Suprapubic skin (tissue), 4 donors: ENCODE data around the gene HDGFL2. TPM values are rescaled to one million over a fixed set of nuclear protein-coding genes. Genes with fewer than 3 reads are reported as not detected.

Source experiments
- DNase-seq, 2 donors: peaks; one replicate each; pipeline ENCODE4 v3.0.0-alpha.2; 2019; ENCODE audit warnings: low spot score in 2 of 2
- H3K27ac ChIP-seq: fragments of 200-600 bp; sonication (generic); one replicate; pipeline ENCODE4 v1.5.1; 2019
- H3K27me3 ChIP-seq: fragments of 200-600 bp; sonication (generic); one replicate; pipeline ENCODE4 v1.5.1; 2019
- H3K36me3 ChIP-seq: fragments of 200-600 bp; sonication (generic); one replicate; pipeline ENCODE4 v1.5.1; 2019
- H3K4me1 ChIP-seq: fragments of 200-600 bp; sonication (generic); one replicate; pipeline ENCODE4 v1.5.1; 2019
- H3K4me3 ChIP-seq: fragments of 200-600 bp; sonication (generic); one replicate; pipeline ENCODE4 v1.5.1; 2019; ENCODE audit warnings: mild to moderate bottlenecking
- H3K9me3 ChIP-seq: fragments of 200-600 bp; sonication (generic); one replicate; pipeline ENCODE4 v1.5.1; 2019
- EP300 ChIP-seq: sonication (generic); formaldehyde crosslinking; IDR thresholded peaks from one replicate; pipeline ENCODE4 v1.6.1; 2017; ENCODE audit warnings: antibody characterized with exemption
- POLR2A ChIP-seq, 2 donors: fragments of 450-650 bp; IDR thresholded peaks; one replicate each; pipeline ENCODE4 v1.6.1; 2017; ENCODE audit warnings: antibody characterized with exemption in 2 of 2, mild to moderate bottlenecking in 2 of 2, moderate library complexity in 2 of 2
- POLR2AphosphoS5 ChIP-seq, 3 donors: sonication (generic); formaldehyde crosslinking; IDR thresholded peaks; one replicate each; pipeline ENCODE4 v1.6.1; 2017; ENCODE audit warnings: antibody characterized with exemption in 3 of 3
- WGBS: methylation state at CpG from one replicate; pipeline ENCODE4 v1.1.5; 2018; 5-methylcytosine and 5-hydroxymethylcytosine counted together
- total RNA-seq, 4 donors: library from RNA; depleted of rRNA; stranded (reverse); fragments of >200 nt; gene quantifications; one replicate each; pipeline ENCODE4 v1.1.0, GENCODE V29; 2016
- TF ChIP-seq, protein P1 (sequence below), 2 donors: fragments of 200-600 bp in 1 of 2; fragments of 450-650 bp in 1 of 2; sonication (generic) in 1 of 2; IDR thresholded peaks; one replicate each; pipeline ENCODE4 v1.5.1; 2016 to 2019; ENCODE audit warnings: antibody characterized with exemption in 2 of 2, mild to moderate bottlenecking in 1 of 2, moderate library complexity in 1 of 2

The HDGFL2 gene
- total RNA-seq, 4 donors from 2014 or later = 23.0 to 27.4 (median 23.4) TPM

DNA sequence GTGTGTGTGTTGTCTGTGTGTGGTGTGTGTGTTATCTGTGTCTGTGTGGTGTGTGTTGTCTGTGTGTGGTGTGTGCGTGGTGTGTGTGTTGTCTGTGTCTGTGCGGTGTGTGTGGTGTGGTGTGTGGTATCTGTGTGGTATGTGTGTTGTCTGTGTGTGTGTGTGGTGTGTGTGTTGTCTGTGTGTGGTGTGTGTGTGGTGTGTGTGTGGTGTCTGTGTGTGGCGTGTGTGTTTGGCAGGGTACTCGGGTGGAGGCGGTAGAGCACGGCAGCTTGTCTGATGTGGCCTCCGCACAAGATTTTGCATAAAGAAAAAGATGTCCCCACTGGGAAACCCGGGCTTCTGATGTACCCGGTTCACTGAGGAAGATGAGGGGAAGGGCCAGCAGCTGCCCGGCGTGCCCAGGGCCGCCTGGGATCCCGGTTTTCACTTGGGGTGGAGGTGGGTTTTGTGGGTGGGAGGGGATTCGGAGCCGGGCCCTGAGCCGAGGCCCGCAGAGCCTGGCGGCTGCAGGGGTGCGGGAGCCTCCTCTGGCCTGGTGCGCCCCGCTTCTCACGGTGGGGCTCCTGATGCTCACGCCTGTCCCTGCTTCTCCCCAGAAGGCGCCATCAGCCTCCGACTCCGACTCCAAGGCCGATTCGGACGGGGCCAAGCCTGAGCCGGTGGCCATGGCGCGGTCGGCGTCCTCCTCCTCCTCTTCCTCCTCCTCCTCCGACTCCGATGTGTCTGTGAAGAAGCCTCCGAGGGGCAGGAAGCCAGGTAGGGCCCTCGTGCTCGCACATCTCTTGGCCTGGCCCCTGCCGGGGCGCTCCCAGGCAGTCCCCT, 21.2 kb downstream of the HDGFL2 start:
- no peak for TF ChIP-seq POLR2AphosphoS5 (IDR thresholded peaks at IDR 0.05)
- TF ChIP-seq, protein P1, sequence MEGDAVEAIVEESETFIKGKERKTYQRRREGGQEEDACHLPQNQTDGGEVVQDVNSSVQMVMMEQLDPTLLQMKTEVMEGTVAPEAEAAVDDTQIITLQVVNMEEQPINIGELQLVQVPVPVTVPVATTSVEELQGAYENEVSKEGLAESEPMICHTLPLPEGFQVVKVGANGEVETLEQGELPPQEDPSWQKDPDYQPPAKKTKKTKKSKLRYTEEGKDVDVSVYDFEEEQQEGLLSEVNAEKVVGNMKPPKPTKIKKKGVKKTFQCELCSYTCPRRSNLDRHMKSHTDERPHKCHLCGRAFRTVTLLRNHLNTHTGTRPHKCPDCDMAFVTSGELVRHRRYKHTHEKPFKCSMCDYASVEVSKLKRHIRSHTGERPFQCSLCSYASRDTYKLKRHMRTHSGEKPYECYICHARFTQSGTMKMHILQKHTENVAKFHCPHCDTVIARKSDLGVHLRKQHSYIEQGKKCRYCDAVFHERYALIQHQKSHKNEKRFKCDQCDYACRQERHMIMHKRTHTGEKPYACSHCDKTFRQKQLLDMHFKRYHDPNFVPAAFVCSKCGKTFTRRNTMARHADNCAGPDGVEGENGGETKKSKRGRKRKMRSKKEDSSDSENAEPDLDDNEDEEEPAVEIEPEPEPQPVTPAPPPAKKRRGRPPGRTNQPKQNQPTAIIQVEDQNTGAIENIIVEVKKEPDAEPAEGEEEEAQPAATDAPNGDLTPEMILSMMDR (IDR thresholded peaks at IDR 0.05) = no peak
- no peak for TF ChIP-seq EP300
- TF ChIP-seq POLR2A (IDR thresholded peaks at IDR 0.05) = no peak
- WGBS = 95% methylated on average over 24 of the region's 41 CpGs
- DNase-seq = no peak
- H3K27ac ChIP-seq = no peak overlapping the region
- H3K27me3 ChIP-seq = no peaks in the 10 kb centered on the region
- no peaks in the 10 kb centered on the region for H3K4me1 ChIP-seq
- peaks cover 79% of the 10 kb centered on the region for H3K36me3 ChIP-seq
- no peak overlapping the region for H3K4me3 ChIP-seq
- H3K9me3 ChIP-seq = no peaks in the 10 kb centered on the region

DNA sequence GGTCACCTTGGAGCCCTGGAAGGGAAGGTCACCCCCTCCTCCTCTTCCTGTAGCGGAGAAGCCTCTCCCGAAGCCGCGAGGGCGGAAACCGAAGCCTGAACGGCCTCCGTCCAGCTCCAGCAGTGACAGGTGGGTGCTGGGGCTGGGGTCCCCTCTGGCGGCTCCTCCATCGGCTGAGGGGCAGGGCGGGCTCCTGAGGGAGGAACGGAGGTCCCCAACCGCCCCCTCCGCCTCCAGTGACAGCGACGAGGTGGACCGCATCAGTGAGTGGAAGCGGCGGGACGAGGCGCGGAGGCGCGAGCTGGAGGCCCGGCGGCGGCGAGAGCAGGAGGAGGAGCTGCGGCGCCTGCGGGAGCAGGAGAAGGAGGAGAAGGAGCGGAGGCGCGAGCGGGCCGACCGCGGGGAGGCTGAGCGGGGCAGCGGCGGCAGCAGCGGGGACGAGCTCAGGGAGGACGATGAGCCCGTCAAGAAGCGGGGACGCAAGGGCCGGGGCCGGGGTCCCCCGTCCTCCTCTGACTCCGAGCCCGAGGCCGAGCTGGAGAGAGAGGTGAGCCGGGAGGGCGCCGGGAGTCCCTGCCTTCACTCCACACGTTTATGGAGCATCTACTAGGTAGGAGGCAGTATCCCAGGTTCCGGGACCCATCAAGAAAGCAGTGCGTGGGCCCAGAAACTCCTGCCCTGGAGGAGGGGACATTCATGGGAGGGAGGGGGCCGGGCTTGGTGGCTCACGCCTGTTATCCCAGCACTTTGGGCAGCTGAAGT, 22.0 kb downstream of the HDGFL2 start:
- TF ChIP-seq, protein P1 (IDR thresholded peaks at IDR 0.05) = no peak
- no peak for TF ChIP-seq POLR2A (IDR thresholded peaks at IDR 0.05)
- TF ChIP-seq POLR2AphosphoS5 (IDR thresholded peaks at IDR 0.05) = no peak
- TF ChIP-seq EP300 = no peak
- DNase-seq = no peak
- WGBS = 94% methylated on average over 56 of the region's 61 CpGs
- H3K4me3 ChIP-seq = no peak overlapping the region
- H3K36me3 ChIP-seq = peaks cover 79% of the 10 kb centered on the region
- no peaks in the 10 kb centered on the region for H3K9me3 ChIP-seq
- no peaks in the 10 kb centered on the region for H3K4me1 ChIP-seq
- no peaks in the 10 kb centered on the region for H3K27me3 ChIP-seq
- H3K27ac ChIP-seq = no peak overlapping the region

DNA sequence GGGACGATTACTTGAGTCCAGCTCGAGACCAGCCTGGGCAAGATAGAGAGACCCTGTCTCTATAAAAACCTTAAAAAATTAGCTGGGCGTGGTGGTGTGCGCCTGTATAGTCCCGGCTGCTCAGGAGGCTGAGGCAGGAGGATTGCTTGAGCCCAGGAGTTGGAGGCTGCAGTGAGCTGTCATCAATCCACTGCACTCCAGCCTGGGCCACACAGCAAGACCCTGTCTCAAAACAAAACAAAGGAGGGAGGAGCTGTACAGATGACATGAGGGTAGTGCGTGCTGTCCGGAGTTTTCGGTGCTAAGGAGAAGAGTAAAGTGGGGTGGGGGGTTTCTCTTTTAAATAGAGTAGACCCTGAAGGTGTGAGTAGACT, 22.6 kb downstream of the HDGFL2 start:
- H3K36me3 ChIP-seq = peaks cover 79% of the 10 kb centered on the region
- H3K4me3 ChIP-seq = no peak overlapping the region
- 92% methylated on average over 8 of the region's 8 CpGs for WGBS
- TF ChIP-seq, protein P1 (IDR thresholded peaks at IDR 0.05) = no peak
- TF ChIP-seq POLR2A (IDR thresholded peaks at IDR 0.05) (no peak), POLR2AphosphoS5 (IDR thresholded peaks at IDR 0.05) (no peak), EP300 (no peak)
- no peak for DNase-seq
- no peaks in the 10 kb centered on the region for H3K9me3 ChIP-seq
- H3K27me3 ChIP-seq = no peaks in the 10 kb centered on the region
- H3K4me1 ChIP-seq = no peaks in the 10 kb centered on the region
- no peak overlapping the region for H3K27ac ChIP-seq

DNA sequence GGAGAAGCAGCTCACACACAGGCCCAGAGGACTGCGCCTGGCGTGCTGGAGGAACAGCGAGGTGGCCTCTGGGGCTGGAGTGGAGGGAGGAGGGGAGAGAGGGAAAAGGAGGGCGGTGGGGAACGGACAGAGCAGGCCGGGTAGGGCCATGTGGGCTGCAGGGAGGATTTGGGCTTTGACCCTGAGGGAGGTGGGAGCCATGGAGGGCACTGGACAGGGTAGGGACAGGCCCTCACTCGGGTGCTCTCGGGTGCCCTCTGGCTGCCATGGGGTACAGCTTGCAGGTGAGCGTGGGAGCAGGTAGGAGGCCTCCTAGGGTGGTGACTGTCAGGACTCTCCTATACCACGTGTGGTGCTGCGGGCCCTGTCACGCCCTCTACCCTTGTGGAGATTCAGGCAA, 23.4 kb downstream of the HDGFL2 start:
- DNase-seq = no peak
- Histone ChIP-seq H3K36me3 (peaks cover 82% of the 10 kb centered on the region), H3K9me3 (no peaks in the 10 kb centered on the region), H3K27ac (no peak overlapping the region), H3K27me3 (no peaks in the 10 kb centered on the region), H3K4me1 (no peaks in the 10 kb centered on the region), H3K4me3 (no peak overlapping the region)
- TF ChIP-seq, protein P1 (IDR thresholded peaks at IDR 0.05) = peak in 1 of 2 donors; percentile 43
- no peak for TF ChIP-seq POLR2A (IDR thresholded peaks at IDR 0.05)
- WGBS = 77% methylated on average over 10 of the region's 12 CpGs

DNA sequence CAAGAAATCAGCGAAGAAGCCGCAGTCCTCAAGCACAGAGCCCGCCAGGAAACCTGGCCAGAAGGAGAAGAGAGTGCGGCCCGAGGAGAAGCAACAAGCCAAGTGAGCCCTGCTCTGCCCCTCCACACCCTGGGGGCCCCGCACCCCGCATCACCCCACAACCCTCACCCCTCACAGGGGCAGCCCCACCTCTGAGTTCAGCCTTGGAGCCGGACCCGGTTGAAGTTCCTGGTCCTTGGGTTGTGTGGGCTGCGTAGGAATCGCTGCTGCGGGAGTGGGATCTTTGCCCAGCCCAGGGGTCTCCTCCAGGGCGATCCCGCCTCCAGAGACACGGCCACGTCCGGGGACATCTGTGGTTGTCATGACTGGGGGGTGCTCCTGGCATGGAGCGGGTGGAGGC, 24.2 kb downstream of the HDGFL2 start:
- Histone ChIP-seq H3K4me1 (no peaks in the 10 kb centered on the region), H3K4me3 (no peak overlapping the region), H3K27me3 (no peaks in the 10 kb centered on the region), H3K9me3 (no peaks in the 10 kb centered on the region), H3K36me3 (peaks cover 88% of the 10 kb centered on the region), H3K27ac (no peak overlapping the region)
- DNase-seq = no peak
- no peak for TF ChIP-seq EP300
- TF ChIP-seq, protein P1 (IDR thresholded peaks at IDR 0.05) = no peak
- TF ChIP-seq POLR2A (IDR thresholded peaks at IDR 0.05) = no peak
- no peak for TF ChIP-seq POLR2AphosphoS5 (IDR thresholded peaks at IDR 0.05)
- 98% methylated on average over 8 of the region's 18 CpGs for WGBS
